Measurements from ENCODE around the gene KLHL10. TPM values are rescaled to one million over a fixed set of nuclear protein-coding genes. Genes with fewer than 3 reads are reported as not detected.

KLHL10 gene
- total and polyA plus RNA-seq, 2 experiments from 2014 or later = 0.13 to 0.42 TPM

- TF ChIP-seq ETS1 (IDR thresholded peaks at IDR 0.05) (no peak), ZNF331 (CRISPR knock-in tag; IDR thresholded peaks at IDR 0.05; ENCODE audit: low read depth) (no peak)
Observed at GRCh38 chr17:41844971-41845370, 7.3 kb downstream of the KLHL10 start (continued).

GRCh38 chr17:41848788-41849187, 11.2 kb downstream of the KLHL10 start:
- Histone ChIP-seq H3K4me2 (no peak overlapping the region), H3K27ac (ENCODE audit: low read depth) (no peak overlapping the region), H3F3A (replicated peaks; ENCODE audit: low read depth) (0 out of 2 replicates have a peak, but pooled peaks cover 5% of the 10 kb centered on the region), H3K27me3 (ENCODE audit: insufficient read depth) (no peaks in the 10 kb centered on the region), H3K9me2 (ENCODE audit: insufficient read depth) (no peaks in the 10 kb centered on the region), H3K4me3 (no peak overlapping the region), H2AFZ (no peak overlapping the region), H4K20me1 (replicated peaks; ENCODE audit: insufficient read depth) (peaks cover 11% of the 10 kb centered on the region), H3K4me1 (ENCODE audit: insufficient read depth) (no peaks in the 10 kb centered on the region), H3K79me2 (replicated peaks; ENCODE audit: insufficient read depth) (peaks cover 48% of the 10 kb centered on the region), H3K36me3 (ENCODE audit: insufficient read depth) (no peaks in the 10 kb centered on the region; the same call in 1 of the 2 replicates)
- Mint-ChIP-seq H3K4me1 (no peaks in the 10 kb centered on the region), H3K4me3 (no peak overlapping the region), H3K27me3 (ENCODE audit: insufficient read depth, low read depth, poor library complexity) (no peaks in the 10 kb centered on the region), H3K27ac (no peak overlapping the region), H3K9me3 (no peaks in the 10 kb centered on the region), H3K36me3 (ENCODE audit: low read depth) (peaks cover 9% of the 10 kb centered on the region; the same call in 2 of the 3 replicates)
- DNase-seq (ENCODE audit: low spot score) (no peak), ATAC-seq (no peak)
- TF ChIP-seq POLR2AphosphoS5 (IDR thresholded peaks at IDR 0.05; ENCODE audit: low read depth) = no peak
- TF ChIP-seq ZNF331 (CRISPR knock-in tag; IDR thresholded peaks at IDR 0.05; ENCODE audit: low read depth) = no peak
- no peak for TF ChIP-seq EZH2 (IDR thresholded peaks at IDR 0.05; ENCODE audit: low read depth, unreplicated experiment)
- TF ChIP-seq ZNF462 (CRISPR knock-in tag; IDR thresholded peaks at IDR 0.05) = no peak
- TF ChIP-seq NANOG (IDR thresholded peaks at IDR 0.05; ENCODE audit: borderline replicate concordance) = no peak
- TF ChIP-seq JUNB (IDR thresholded peaks at IDR 0.05; ENCODE audit: unreplicated experiment) = no peak
- no peak for TF ChIP-seq REST (IDR thresholded peaks at IDR 0.05; ENCODE audit: unreplicated experiment)
- TF ChIP-seq ZNF114 (CRISPR knock-in tag; IDR thresholded peaks at IDR 0.05) = no peak
- no peak for TF ChIP-seq ETS1 (IDR thresholded peaks at IDR 0.05)
- TF ChIP-seq CREB1 (CRISPR knock-in tag; IDR thresholded peaks at IDR 0.05; ENCODE audit: low read depth) = no peak
- no peak for TF ChIP-seq EZH2phosphoT487 (IDR thresholded peaks at IDR 0.05; ENCODE audit: unreplicated experiment)

Measured in GM23338 (cell line).